GM10266 (cell line): ENCODE measurements around the gene CDX2.

Experiments used
- DNase-seq: peaks from one replicate; pipeline ENCODE4 v3.0.0; 2012; ENCODE audit errors: extremely low spot score
- CTCF ChIP-seq: IDR thresholded peaks from 2 replicates; pipeline ENCODE4 v1.5.1; 2012; ENCODE audit warnings: mild to moderate bottlenecking, low read depth; ENCODE audit not compliant: control insufficient read depth, insufficient read depth; ENCODE audit errors: missing control alignments

CDX2 gene

GRCh38 chr13:27926644-27927434 is 42.3 kb downstream of the CDX2 start:
- TF ChIP-seq CTCF = no peak
- DNase-seq = peak; percentile 23

GRCh38 chr13:27925220-27925991 is 43.7 kb downstream of the CDX2 start:
- DNase-seq = no peak
- no peak for TF ChIP-seq CTCF

GRCh38 chr13:27924529-27925141 is 44.5 kb downstream of the CDX2 start:
- no peak for TF ChIP-seq CTCF
- DNase-seq = peak; percentile 27

- DNase-seq = no peak
- TF ChIP-seq CTCF = no peak
Measured at GRCh38 chr13:27923794-27924528, 45.2 kb downstream of the CDX2 start.

GRCh38 chr13:27922883-27923612 is 46.1 kb downstream of the CDX2 start:
- TF ChIP-seq CTCF = no peak
- peak; percentile 22 for DNase-seq
